Endothelial cell of umbilical vein (primary cell): ENCODE data around the gene YPEL4.
"Not testable (repeated sequence)": the region's sequence is repeated elsewhere in the genome, so short reads cannot be mapped to it uniquely, and the experiment has no call there.

Experiments used
- FOS ChIP-seq: IDR thresholded peaks from 2 replicates; pipeline ENCODE4 v1.6.1; 2011; ENCODE audit warnings: mild to moderate bottlenecking, low read length, moderate library complexity, borderline replicate concordance; ENCODE audit not compliant: insufficient read depth
- POLR2A ChIP-seq: IDR thresholded peaks from 2 replicates; pipeline ENCODE4 v1.6.1; 2012; ENCODE audit warnings: low read depth, mild to moderate bottlenecking, control low read depth, low read length

GRCh38 chr11:57652230-57652629, 2.5 kb upstream of the YPEL4 start:
- not testable (repeated sequence) for TF ChIP-seq FOS, POLR2A
